WTC11 (cell line): ENCODE results near the gene CYSTM1.
"Not testable (repeated sequence)": the region's sequence is repeated elsewhere in the genome, so short reads cannot be mapped to it uniquely, and the experiment has no call there.

Experiments
- ARID4B ChIP-seq: sonication (generic); formaldehyde crosslinking; IDR thresholded peaks from 2 replicates; pipeline ENCODE4 v1.8.0; 2023; ENCODE audit warnings: missing genetic modification reagents, mild to moderate bottlenecking, borderline replicate concordance
- ATF2 ChIP-seq: sonication (generic); formaldehyde crosslinking; IDR thresholded peaks from 2 replicates; pipeline ENCODE4 v1.8.1; 2022; ENCODE audit warnings: low read depth, missing genetic modification reagents, borderline replicate concordance
- CTCF ChIP-seq: fragments of 200-600 bp; IDR thresholded peaks from 2 replicates; pipeline ENCODE4 v1.8.0; 2022; ENCODE audit warnings: antibody characterized with exemption
- FOXP1 ChIP-seq: sonication (generic); formaldehyde crosslinking; IDR thresholded peaks from 2 replicates; pipeline ENCODE4 v1.8.0; 2022; ENCODE audit warnings: missing genetic modification reagents, mild to moderate bottlenecking, moderate library complexity, borderline replicate concordance
- FOXP4 ChIP-seq: sonication (generic); formaldehyde crosslinking; IDR thresholded peaks from 2 replicates; pipeline ENCODE4 v1.8.0; 2022; ENCODE audit warnings: mild to moderate bottlenecking, missing genetic modification reagents
- HMGXB4 ChIP-seq: sonication (generic); formaldehyde crosslinking; IDR thresholded peaks from 2 replicates; pipeline ENCODE4 v1.8.1; 2023; ENCODE audit warnings: mild to moderate bottlenecking, moderate library complexity, missing genetic modification reagents
- MAX ChIP-seq: sonication (generic); formaldehyde crosslinking; IDR thresholded peaks from 2 replicates; pipeline ENCODE4 v1.8.0; 2022; ENCODE audit warnings: mild to moderate bottlenecking, missing genetic modification reagents
- NFYB ChIP-seq: sonication (generic); formaldehyde crosslinking; conservative IDR thresholded peaks from 2 replicates; pipeline ENCODE4 v1.8.0; 2022; ENCODE audit warnings: low read depth, missing genetic modification reagents
- NR3C1 ChIP-seq: sonication (generic); formaldehyde crosslinking; conservative IDR thresholded peaks from 2 replicates; pipeline ENCODE4 v1.8.1; 2023; ENCODE audit warnings: low read depth, mild to moderate bottlenecking, missing genetic modification reagents
- SMAD3 ChIP-seq: sonication (generic); formaldehyde crosslinking; IDR thresholded peaks from 2 replicates; pipeline ENCODE4 v1.8.0; 2022; ENCODE audit warnings: missing genetic modification reagents, mild to moderate bottlenecking, borderline replicate concordance
- TCF7 ChIP-seq: sonication (generic); formaldehyde crosslinking; IDR thresholded peaks from 2 replicates; pipeline ENCODE4 v1.8.0; 2022; ENCODE audit warnings: mild to moderate bottlenecking, low read depth, missing genetic modification reagents, moderate library complexity
- USF1 ChIP-seq: sonication (generic); formaldehyde crosslinking; IDR thresholded peaks from 2 replicates; pipeline ENCODE4 v1.8.0; 2022; ENCODE audit warnings: mild to moderate bottlenecking, missing genetic modification reagents
- ZNF121 ChIP-seq: sonication (generic); formaldehyde crosslinking; IDR thresholded peaks from 2 replicates; pipeline ENCODE4 v1.8.0; 2023; ENCODE audit warnings: missing genetic modification reagents
- ZNF138 ChIP-seq: sonication (generic); formaldehyde crosslinking; conservative IDR thresholded peaks from 2 replicates; pipeline ENCODE4 v1.8.1; 2022; ENCODE audit warnings: mild to moderate bottlenecking, moderate library complexity, missing genetic modification reagents

- not testable (repeated sequence) for TF ChIP-seq NFYB (CRISPR knock-in tag); CTCF; MAX; TCF7 (CRISPR knock-in tag); NR3C1 (CRISPR knock-in tag); ATF2 (CRISPR knock-in tag); SMAD3 (CRISPR knock-in tag); FOXP4 (CRISPR knock-in tag); HMGXB4 (CRISPR knock-in tag); FOXP1 (CRISPR knock-in tag); USF1 (CRISPR knock-in tag); ARID4B; ZNF121 (CRISPR knock-in tag); ZNF138
Measured at GRCh38 chr5:140154710-140155381, 20.1 kb upstream of the CYSTM1 start.
